ENCODE data around the gene NMNAT3. TPM values are rescaled to one million over a fixed set of nuclear protein-coding genes. Genes with fewer than 3 reads are reported as not detected.

NMNAT3 gene
- total RNA-seq, 1 donor from 2014 or later = 13.6 TPM

DNA sequence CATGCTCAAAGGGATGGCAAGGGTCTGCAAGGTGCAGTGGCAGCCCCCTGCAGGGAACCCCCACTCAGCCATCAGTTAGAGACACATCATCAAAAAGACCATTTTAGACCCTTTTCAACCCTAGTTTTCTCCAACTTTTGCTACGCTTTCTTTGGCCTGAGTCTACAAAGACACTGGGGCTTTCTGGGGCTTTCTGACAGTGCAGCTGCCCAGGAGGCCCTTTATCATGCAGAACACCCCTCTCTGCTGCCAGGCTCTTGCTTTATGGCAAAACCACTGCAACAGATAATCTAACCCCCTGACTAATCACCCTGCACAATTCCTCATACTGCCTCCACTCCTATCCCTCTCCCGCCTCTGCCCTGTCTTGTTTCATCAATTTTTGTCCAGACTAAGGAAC is 2.4 kb downstream of the NMNAT3 start:
- H3K27me3 Mint-ChIP-seq (ENCODE audit: low read depth) = peaks cover 11% of the 10 kb centered on the region
- no peak for DNase-seq (ENCODE audit: low spot score in 2 of 2, unreplicated experiment in 2 of 2)
- no peaks in the 10 kb centered on the region for H3K9me3 Mint-ChIP-seq
- H3K4me1 Mint-ChIP-seq = peaks cover 21% of the 10 kb centered on the region
- TF ChIP-seq, protein P1, sequence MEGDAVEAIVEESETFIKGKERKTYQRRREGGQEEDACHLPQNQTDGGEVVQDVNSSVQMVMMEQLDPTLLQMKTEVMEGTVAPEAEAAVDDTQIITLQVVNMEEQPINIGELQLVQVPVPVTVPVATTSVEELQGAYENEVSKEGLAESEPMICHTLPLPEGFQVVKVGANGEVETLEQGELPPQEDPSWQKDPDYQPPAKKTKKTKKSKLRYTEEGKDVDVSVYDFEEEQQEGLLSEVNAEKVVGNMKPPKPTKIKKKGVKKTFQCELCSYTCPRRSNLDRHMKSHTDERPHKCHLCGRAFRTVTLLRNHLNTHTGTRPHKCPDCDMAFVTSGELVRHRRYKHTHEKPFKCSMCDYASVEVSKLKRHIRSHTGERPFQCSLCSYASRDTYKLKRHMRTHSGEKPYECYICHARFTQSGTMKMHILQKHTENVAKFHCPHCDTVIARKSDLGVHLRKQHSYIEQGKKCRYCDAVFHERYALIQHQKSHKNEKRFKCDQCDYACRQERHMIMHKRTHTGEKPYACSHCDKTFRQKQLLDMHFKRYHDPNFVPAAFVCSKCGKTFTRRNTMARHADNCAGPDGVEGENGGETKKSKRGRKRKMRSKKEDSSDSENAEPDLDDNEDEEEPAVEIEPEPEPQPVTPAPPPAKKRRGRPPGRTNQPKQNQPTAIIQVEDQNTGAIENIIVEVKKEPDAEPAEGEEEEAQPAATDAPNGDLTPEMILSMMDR (IDR thresholded peaks at IDR 0.05; ENCODE audit: unreplicated experiment) = no peak
- no peaks in the 10 kb centered on the region for H3K36me3 Mint-ChIP-seq
- H3K27ac Mint-ChIP-seq = no peak overlapping the region
- no peak overlapping the region for H3K4me3 Mint-ChIP-seq

- no peaks in the 10 kb centered on the region for H3K9me3 Mint-ChIP-seq
- H3K4me3 Mint-ChIP-seq = no peak overlapping the region
- peaks cover 21% of the 10 kb centered on the region for H3K4me1 Mint-ChIP-seq
- TF ChIP-seq, protein P1 (IDR thresholded peaks at IDR 0.05; ENCODE audit: unreplicated experiment) = no peak
- no peak for DNase-seq (ENCODE audit: low spot score in 2 of 2, unreplicated experiment in 2 of 2)
- H3K36me3 Mint-ChIP-seq = no peaks in the 10 kb centered on the region
- peaks cover 8% of the 10 kb centered on the region for H3K27me3 Mint-ChIP-seq (ENCODE audit: low read depth)
- H3K27ac Mint-ChIP-seq = no peak overlapping the region
These were observed 3.1 kb downstream of the NMNAT3 start for GRCh38 chr3:139674571-139675260.

GRCh38 chr3:139672884-139673283 is 4.9 kb downstream of the NMNAT3 start:
- Mint-ChIP-seq H3K27me3 (ENCODE audit: low read depth) (peaks cover 8% of the 10 kb centered on the region), H3K9me3 (no peaks in the 10 kb centered on the region), H3K4me1 (peaks cover 19% of the 10 kb centered on the region), H3K4me3 (no peak overlapping the region), H3K36me3 (no peaks in the 10 kb centered on the region), H3K27ac (no peak overlapping the region)
- TF ChIP-seq, protein P1 (IDR thresholded peaks at IDR 0.05; ENCODE audit: unreplicated experiment) = no peak
- no peak for DNase-seq (ENCODE audit: low spot score in 2 of 2, unreplicated experiment in 2 of 2)

DNA sequence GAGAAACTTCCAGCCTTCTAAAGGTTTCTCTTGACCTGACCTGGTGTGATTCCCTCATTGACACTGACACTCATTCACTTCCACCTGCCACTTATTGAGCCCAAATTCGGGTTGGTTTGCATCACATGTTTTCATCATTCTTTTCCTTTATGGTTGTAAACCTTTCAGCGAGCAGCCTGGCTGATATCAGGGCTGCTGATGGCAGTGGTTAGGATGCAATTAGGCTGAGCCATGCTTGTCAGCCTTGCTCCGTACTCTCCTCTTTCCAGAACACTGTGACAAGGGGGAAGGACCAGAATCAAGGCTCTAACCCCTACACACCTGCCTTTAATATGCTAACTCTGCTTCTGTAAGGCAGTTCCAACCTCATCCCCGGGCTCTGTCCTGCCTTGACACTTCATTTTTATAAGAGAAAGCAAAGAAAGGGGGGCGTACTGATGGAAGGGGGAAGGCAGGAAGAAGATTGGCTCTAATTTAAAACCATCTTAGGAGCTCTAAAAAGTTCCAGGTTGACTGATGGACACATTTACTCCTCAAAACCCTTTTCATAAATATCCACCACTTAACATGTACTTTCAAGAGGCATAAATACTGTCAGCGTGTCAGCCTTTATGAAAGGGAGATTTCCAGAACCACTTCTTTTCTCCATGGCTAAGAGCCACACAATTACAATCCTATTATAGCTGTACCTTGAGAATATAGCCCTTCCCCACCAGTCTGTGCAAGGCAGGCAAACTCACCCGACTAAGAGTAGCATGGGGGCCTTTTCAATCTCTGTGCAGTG is 5.7 kb downstream of the NMNAT3 start:
- H3K4me1 Mint-ChIP-seq = peaks cover 17% of the 10 kb centered on the region
- no peak overlapping the region for H3K27ac Mint-ChIP-seq
- no peaks in the 10 kb centered on the region for H3K9me3 Mint-ChIP-seq
- TF ChIP-seq, protein P1 (IDR thresholded peaks at IDR 0.05; ENCODE audit: unreplicated experiment) = no peak
- H3K4me3 Mint-ChIP-seq = no peak overlapping the region
- DNase-seq (ENCODE audit: low spot score in 2 of 2, unreplicated experiment in 2 of 2) = no peak
- peaks cover 7% of the 10 kb centered on the region for H3K27me3 Mint-ChIP-seq (ENCODE audit: low read depth)
- no peaks in the 10 kb centered on the region for H3K36me3 Mint-ChIP-seq

DNA sequence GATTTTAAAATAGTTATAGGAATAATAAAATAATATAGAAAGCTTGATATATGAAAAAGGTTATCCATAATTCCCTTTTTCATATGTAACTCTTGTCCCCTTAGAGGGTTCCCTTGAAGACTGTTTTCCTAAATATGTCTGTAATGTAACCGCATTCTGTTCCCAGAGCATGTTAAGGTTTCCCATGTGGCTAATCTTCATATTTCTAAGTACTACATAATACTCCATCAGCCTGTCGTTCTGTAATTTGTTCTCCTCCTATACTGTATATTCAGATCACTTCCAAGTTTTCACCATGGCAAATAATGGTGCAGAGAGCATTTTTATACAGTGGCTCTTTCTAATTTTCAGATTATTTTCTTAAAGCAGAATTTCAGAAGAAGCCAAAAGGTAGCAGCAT is 6.7 kb downstream of the NMNAT3 start:
- no peak overlapping the region for H3K27ac Mint-ChIP-seq
- no peak overlapping the region for H3K4me3 Mint-ChIP-seq
- TF ChIP-seq, protein P1 (IDR thresholded peaks at IDR 0.05; ENCODE audit: unreplicated experiment) = no peak
- peaks cover 3% of the 10 kb centered on the region for H3K27me3 Mint-ChIP-seq (ENCODE audit: low read depth)
- peaks cover 10% of the 10 kb centered on the region for H3K4me1 Mint-ChIP-seq
- peaks cover 4% of the 10 kb centered on the region for H3K9me3 Mint-ChIP-seq
- peaks cover 3% of the 10 kb centered on the region for H3K36me3 Mint-ChIP-seq
- DNase-seq (ENCODE audit: low spot score in 2 of 2, unreplicated experiment in 2 of 2) = no peak

All from mesothelial cell of epicardium (in vitro differentiated cells).